Inferior parietal cortex (tissue), 1 donor: ENCODE data around the gene CD2.
A peak's percentile ranks its signal among the peaks of the same experiment; 100 is the strongest.
"Not testable (repeated sequence)": the region's sequence is repeated elsewhere in the genome, so short reads cannot be mapped to it uniquely, and the experiment has no call there.

Experiments
- DNase-seq: peaks from one replicate; pipeline ENCODE4 v3.0.0-alpha.2; 2016; ENCODE audit errors: extremely low spot score

The CD2 gene

GRCh38 chr1:116731439-116731838, 22.8 kb upstream of the CD2 start:
- DNase-seq, result no peak

GRCh38 chr1:116732726-116733125, 21.5 kb upstream of the CD2 start:
- no peak for DNase-seq

- DNase-seq, result no peak
These were observed 20.5 kb upstream of the CD2 start for GRCh38 chr1:116733476-116734365.

GRCh38 chr1:116735246-116735645, 19.0 kb upstream of the CD2 start:
- no peak for DNase-seq

- peak; percentile 74 for DNase-seq
These were observed 17.0 kb upstream of the CD2 start for GRCh38 chr1:116737020-116737854.

DNA sequence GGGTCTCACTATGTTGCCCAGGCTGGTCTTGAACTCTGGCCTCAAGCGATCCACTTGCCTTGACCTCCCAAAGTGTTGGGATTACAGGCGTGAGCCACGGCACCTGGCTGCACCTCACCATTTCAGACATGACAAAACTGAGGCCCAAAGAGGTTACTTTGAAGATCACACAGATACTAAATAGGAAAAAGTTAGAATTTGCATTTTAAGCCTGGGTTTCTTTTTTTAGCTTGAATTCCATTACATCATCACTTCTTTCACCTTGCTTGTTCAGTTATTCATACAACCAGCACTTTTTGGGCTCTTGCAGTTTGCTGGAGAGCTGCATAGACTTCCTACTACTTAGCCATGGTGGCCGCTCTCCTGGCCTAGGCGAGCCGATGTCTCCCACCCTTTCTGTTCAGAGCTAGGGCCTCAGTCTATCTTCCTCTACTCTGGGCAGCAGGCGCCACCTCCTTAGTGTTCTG, 16.3 kb upstream of the CD2 start:
- no peak for DNase-seq

- DNase-seq, result no peak
These were observed 15.4 kb upstream of the CD2 start for GRCh38 chr1:116738673-116739370.

GRCh38 chr1:116739371-116740012, 14.7 kb upstream of the CD2 start:
- no peak for DNase-seq

GRCh38 chr1:116740296-116740695, 13.9 kb upstream of the CD2 start:
- no peak for DNase-seq

GRCh38 chr1:116740746-116741145, 13.5 kb upstream of the CD2 start:
- DNase-seq, result no peak

DNA sequence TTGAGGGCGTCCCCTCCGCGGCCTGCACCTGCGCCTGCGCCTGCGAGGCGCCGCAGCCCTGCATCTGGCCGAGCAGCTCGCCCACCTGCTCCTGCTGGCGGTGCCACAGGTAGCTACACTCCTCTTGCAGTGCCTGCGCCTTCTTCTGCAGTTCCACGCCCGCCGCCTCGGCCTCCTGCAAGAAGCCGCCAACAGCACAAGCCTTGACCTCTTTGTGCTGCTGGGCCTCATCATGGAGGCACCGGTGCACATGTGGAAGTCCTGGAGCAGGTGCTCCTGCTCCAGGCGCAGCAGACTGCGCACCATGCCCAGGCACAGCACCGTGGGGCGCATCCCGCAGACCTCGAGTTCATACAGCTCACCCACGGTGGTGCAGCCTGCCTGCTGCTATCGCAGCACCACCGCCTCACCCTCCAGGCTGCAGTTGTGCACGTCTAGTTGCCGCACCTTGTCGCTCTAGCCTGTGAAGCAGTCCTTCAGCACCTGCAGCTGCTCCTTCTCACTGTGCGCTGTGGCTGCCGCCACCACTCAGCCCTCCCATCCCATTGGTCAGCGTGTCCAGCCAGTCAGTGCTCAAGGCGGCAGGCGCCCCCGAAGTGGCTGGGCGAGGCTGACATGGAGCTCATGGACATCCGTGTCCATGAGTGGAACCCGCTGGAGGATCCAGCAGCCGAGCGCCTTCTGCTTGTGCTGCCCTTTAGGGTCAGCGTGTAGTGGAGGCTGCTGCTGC, 12.2 kb upstream of the CD2 start:
- DNase-seq, result no peak

GRCh38 chr1:116743535-116743934, 10.7 kb upstream of the CD2 start:
- no peak for DNase-seq

DNA sequence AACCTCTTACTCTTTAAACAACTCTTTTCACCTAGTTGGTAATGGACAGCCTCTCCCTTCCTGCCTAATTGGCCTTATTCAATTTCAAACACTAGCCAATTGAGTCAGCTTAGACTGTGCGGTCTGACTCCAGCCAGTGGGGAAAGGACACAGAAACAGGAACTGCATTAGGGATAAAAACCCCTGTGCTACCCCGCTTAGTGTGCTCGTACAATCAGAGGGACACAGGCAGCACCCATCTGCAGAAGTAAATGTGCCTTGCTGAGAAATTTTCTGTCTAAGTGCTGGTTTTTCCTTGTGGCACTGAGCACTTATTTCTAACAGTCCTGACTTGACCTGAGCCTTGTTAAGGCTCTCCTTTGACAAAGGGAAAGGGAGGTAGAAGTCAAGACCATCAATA, 6.0 kb upstream of the CD2 start:
- no peak for DNase-seq

- no peak for DNase-seq
These were observed 3.1 kb upstream of the CD2 start for GRCh38 chr1:116751146-116751545.

DNA sequence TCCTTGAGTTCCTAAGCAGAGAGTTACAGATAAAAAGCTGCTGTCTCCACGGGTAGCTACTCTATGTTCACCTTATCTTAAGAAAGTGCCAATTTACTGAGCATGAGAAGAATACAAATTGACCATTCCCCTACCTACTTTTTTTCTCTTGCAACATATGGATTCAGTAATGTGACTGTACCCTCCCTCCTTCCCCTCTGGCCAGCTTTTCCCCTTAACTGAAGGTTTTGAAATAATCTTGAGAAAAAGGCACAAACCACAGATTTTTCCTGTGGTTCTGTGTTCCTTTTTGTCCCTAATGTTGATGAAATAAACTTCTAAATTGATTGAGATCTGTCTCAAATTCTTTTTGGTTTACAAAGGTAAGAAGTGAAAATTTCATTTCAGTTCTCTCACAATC, 2.6 kb upstream of the CD2 start:
- DNase-seq, result no peak

DNA sequence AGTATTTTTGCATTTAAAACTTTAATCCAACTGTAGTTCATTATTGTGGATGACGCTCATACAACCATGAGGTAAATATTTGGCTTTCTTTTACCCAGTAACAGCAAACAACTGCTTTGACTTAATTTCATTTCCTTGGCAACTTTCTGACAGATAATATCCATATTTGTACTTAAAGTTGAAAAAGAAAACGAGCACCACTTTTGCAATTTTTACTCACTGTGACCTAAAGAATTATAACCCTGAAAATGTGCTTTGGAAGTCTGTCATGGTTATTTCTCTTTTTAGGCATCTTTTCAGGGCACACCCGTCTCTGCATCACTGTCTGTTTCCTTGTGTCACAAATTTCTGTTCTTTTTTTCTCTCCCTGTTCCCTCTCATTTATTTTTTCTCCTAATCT, 918 bp upstream of the CD2 start:
- DNase-seq, result no peak

DNA sequence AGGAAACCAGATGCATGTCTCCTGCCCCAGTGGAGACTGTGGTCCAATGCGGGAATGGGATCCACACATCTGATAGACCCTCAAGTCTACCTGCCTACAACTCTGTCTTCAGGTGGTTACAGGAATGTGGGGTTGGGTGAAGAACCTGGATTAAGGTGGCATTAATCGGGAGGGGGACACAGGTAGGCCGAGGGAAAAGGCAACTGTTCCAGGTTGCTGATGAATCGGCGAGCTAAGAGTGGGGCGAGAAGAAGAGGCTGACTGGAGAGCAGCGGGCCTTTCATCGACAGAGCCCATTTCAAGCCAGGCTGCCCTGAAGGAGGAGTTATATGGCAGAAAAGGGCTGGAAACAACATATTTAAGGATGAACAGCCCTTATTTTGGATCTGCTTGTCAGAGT, 836 bp downstream of the CD2 start:
- no peak for DNase-seq

DNA sequence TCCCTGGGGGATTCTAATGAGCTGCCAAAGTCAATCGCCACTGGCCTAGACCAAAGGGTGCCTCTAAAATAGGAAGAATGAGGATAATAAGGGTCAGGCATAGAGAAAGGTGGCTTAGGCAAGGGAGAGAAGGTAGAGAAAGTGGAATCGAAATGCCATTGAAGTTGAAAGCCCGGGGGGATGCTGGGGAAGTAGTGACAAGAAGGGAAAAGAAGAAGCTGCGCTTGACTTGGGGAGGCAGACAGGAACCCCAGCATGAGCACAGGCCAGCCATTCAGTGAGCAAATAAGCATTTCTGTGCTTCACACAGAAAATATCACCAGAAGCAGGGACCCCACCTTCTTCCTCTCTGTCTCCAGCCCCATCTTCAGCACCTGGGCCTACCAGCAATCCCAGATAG, 1.5 kb downstream of the CD2 start:
- no peak for DNase-seq

DNA sequence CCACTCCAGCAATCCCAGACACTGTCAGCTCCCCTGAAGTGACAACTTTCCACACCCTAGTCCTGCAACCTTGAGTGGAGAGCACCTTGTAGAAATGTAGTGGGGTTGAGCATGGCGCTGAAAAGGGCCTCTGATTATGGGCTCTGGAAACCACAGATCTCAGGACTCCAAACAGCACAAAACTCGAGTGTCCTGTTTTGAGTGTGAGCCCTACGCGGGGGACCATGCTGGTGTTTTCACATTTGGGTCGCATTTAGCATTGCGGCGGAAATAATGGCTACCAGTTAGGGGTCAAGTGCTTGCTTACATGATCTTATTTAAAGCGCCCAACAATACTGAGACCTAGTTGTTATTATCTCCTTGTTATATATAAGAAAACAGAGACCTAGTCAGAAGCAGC, 1.9 kb downstream of the CD2 start:
- DNase-seq, result not testable (repeated sequence)

- DNase-seq, result not testable (repeated sequence)
These were observed 4.2 kb downstream of the CD2 start for GRCh38 chr1:116758456-116758815.

DNA sequence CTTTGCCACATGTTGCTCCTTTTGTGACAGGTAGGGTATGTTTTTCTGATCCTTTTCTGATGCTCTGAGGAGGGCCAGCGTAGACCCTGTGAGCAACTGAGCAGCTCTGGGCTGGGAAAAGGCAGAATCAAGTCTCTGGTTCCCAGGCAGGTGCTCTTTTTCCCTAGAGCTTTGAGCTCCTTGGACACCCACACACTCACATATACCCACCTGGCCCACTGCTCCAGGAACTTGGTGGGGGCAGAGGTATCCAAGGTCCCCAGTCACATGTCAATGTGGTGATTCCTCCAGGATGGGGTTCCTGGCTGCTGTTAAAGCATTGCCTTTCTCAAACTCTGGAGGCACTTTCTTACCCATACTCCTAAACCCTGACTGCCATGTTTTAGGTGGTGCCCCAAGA, 5.4 kb downstream of the CD2 start:
- no peak for DNase-seq
